Measurements from ENCODE around the gene LTBP3. TPM values are rescaled to one million over a fixed set of nuclear protein-coding genes. Genes with fewer than 3 reads are reported as not detected.

LTBP3 gene
- total RNA-seq, 6 donors from 2014 or later, result 99.9 to 479 (median 131) TPM

DNA sequence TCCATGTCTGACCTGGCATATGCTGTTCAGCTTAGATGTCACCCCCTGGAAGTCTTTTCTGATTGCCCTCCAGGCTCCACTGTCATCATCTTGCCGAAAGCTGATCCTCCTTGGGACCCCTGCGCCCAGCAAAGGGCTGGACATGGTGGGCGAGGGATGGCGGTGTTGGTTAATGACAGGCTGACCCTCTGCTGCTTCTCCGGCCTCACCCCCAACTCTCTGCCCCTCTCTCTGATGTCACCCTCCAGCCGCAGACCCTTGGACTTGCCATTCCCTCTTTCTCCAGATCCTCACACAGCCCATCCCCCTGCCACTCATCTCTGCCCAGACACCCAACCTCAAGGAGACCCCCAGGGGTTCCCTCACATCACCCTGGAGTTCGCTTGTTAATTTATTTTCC lies 20.0 kb upstream of the LTBP3 start:
- Histone ChIP-seq H3K36me3 (peaks cover 0 to 54% (median 30%) of the 10 kb centered on the region in 4 donors), H3K4me3 (peak overlapping the region in 2 of 4 donors; percentile 85 to 87), H3K4me1 (peaks cover 38 to 53% (median 51%) of the 10 kb centered on the region in 4 donors), H3K27me3 (no peaks in the 10 kb centered on the region), H3K27ac (peak overlapping the region; percentile 93 to 98 (median 94)), H3K9me3 (no peaks in the 10 kb centered on the region)
- WGBS, 2 donors, result 87 to 93% methylated on average over 7 of the region's 7 CpGs
- ATAC-seq (ENCODE audit: low FRiP score in 2 of 2) (no peak), DNase-seq (no peak)
- no peak for TF ChIP-seq EP300 (IDR thresholded peaks at IDR 0.05)
- no peak for TF ChIP-seq POLR2AphosphoS5 (IDR thresholded peaks at IDR 0.05)
- TF ChIP-seq, protein P1, sequence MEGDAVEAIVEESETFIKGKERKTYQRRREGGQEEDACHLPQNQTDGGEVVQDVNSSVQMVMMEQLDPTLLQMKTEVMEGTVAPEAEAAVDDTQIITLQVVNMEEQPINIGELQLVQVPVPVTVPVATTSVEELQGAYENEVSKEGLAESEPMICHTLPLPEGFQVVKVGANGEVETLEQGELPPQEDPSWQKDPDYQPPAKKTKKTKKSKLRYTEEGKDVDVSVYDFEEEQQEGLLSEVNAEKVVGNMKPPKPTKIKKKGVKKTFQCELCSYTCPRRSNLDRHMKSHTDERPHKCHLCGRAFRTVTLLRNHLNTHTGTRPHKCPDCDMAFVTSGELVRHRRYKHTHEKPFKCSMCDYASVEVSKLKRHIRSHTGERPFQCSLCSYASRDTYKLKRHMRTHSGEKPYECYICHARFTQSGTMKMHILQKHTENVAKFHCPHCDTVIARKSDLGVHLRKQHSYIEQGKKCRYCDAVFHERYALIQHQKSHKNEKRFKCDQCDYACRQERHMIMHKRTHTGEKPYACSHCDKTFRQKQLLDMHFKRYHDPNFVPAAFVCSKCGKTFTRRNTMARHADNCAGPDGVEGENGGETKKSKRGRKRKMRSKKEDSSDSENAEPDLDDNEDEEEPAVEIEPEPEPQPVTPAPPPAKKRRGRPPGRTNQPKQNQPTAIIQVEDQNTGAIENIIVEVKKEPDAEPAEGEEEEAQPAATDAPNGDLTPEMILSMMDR (IDR thresholded peaks at IDR 0.05), result no peak
- no peak for TF ChIP-seq POLR2A (IDR thresholded peaks at IDR 0.05)

DNA sequence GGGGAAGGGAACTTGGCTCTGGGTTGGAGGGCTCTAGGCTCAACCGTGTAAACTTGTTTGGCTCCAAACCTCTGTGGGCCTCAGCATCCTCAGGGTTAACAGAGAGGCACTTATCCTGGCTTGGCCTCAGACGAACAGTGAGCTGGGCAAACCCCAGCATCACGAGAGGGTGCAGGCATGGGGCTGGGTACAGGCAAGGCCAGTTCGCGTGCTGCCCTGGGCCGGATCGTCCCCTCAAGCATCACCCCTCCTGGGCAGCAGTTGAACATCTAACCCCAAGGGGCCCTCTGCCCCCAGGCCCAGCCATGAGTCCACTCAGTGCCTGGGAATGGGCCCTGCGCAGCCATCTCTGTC lies 19.6 kb upstream of the LTBP3 start:
- H3K9me3 ChIP-seq, result no peaks in the 10 kb centered on the region
- DNase-seq (peak in 1 of 2 donors; percentile 68), ATAC-seq (ENCODE audit: low FRiP score in 2 of 2) (no peak)
- peaks cover 40 to 56% (median 54%) of the 10 kb centered on the region in 4 donors for H3K4me1 ChIP-seq
- peaks cover 0 to 50% (median 30%) of the 10 kb centered on the region in 4 donors for H3K36me3 ChIP-seq
- WGBS, 2 donors, result 45 to 50% methylated on average over 1 to 8 of the region's 8 CpGs
- no peaks in the 10 kb centered on the region for H3K27me3 ChIP-seq
- no peak for TF ChIP-seq POLR2A (IDR thresholded peaks at IDR 0.05)
- no peak for TF ChIP-seq POLR2AphosphoS5 (IDR thresholded peaks at IDR 0.05)
- TF ChIP-seq EP300 (IDR thresholded peaks at IDR 0.05), result no peak
- TF ChIP-seq, protein P1 (IDR thresholded peaks at IDR 0.05), result no peak
- peak overlapping the region in 3 of 4 donors; percentile 85 to 93 (median 87) for H3K4me3 ChIP-seq
- H3K27ac ChIP-seq, result peak overlapping the region; percentile 93 to 98 (median 94)

DNA sequence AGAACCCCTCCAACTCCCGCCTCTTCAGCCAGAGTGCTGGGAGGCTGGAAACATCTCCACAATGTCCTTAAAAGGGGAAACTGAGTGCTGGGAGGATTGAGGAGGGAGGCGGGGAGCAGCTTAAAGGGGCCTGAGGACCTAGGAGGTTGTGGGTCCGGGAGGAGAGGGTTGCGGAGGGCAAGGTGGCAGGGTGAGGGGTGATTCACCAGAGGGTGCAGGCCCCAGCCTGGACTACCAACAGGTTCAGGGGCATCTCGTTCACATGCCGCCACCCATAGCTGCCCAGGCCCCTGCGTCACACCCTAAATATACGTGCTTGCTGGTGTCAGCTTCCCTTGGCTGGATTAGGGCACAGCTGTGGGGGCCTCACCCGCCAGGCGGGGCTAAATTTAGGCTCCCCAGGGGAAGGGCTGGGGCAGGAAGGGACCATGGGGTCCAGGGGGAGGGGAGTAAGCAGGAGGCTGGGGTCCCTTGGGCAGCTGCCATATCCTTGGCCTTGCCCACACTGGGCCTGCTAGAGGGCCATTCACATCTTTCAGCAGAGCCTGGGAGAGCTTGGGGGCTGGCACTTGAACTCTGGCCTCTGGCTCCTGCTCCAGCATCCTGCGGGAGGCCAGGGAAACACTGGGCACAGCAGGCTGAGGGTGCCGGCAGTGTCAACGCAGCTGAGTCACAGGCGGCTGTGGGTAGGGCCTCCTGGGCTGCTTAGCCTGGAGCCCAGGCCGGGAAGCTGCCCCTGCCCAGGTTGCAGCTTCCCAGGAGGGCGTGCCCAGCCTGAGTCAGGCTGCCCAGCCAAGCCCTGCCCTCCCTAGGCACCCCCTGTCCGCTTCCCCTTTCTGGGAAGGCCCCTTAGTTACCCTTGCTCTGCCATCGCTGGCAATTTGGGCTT lies 19.0 kb upstream of the LTBP3 start:
- TF ChIP-seq EP300 (IDR thresholded peaks at IDR 0.05) (no peak), POLR2A (IDR thresholded peaks at IDR 0.05) (peak in 2 of 4 donors; percentile 31 to 73), POLR2AphosphoS5 (IDR thresholded peaks at IDR 0.05) (peak; percentile 49 to 68)
- TF ChIP-seq, protein P1 (IDR thresholded peaks at IDR 0.05), result no peak
- Histone ChIP-seq H3K36me3 (peaks cover 0 to 44% (median 29%) of the 10 kb centered on the region in 4 donors), H3K4me3 (peak overlapping the region; percentile 49 to 93 (median 86)), H3K4me1 (peaks cover 42 to 58% (median 56%) of the 10 kb centered on the region in 4 donors), H3K27ac (peak overlapping the region; percentile 93 to 98 (median 94)), H3K9me3 (no peaks in the 10 kb centered on the region), H3K27me3 (no peaks in the 10 kb centered on the region)
- ATAC-seq (ENCODE audit: low FRiP score in 2 of 2) (peak; percentile 45 to 65), DNase-seq (peak; percentile 85 to 91)
- WGBS, 2 donors, result 31 to 34% methylated on average over 5 to 16 of the region's 18 CpGs

DNA sequence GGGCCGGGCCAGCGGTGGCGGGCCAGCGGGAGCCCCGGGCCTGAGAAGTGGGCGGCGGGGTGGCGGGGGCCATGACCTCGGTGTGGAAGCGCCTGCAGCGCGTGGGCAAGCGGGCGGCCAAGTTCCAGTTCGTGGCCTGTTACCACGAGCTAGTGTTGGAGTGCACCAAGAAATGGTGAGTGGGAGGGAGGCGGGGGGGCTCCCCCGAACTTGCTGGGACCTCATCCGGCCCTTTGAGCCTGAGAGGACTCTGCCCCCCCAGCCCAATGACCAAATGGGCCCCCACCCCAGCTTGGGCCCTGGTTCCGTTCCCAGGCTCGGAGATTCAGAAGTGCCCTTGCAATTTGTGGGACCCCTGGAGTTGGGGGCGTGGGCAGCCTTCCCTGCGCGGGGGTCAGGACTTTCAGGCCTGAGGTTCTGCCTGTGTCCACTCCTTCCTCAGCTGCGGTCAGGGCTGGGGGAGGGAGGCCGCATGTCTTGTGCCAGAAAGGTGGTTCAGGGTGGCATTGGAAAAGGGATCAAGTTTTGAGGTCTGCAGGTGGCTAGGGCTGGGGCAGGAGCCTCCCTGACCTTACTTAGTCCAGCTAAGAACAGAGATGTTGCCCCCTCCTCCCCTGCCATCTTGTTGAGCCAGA lies 18.2 kb upstream of the LTBP3 start:
- Histone ChIP-seq H3K36me3 (peaks cover 0 to 37% (median 23%) of the 10 kb centered on the region in 4 donors), H3K4me3 (peak overlapping the region; percentile 49 to 93 (median 86)), H3K27me3 (no peaks in the 10 kb centered on the region), H3K4me1 (peaks cover 49 to 66% (median 64%) of the 10 kb centered on the region in 4 donors), H3K9me3 (no peaks in the 10 kb centered on the region), H3K27ac (peak overlapping the region; percentile 93 to 98 (median 94))
- 9 to 40% methylated on average over 2 to 24 of the region's 26 CpGs for WGBS, 2 donors
- ATAC-seq (ENCODE audit: low FRiP score in 2 of 2) (no peak), DNase-seq (no peak)
- no peak for TF ChIP-seq EP300 (IDR thresholded peaks at IDR 0.05)
- TF ChIP-seq, protein P1 (IDR thresholded peaks at IDR 0.05), result no peak
- TF ChIP-seq POLR2A (IDR thresholded peaks at IDR 0.05), result no peak
- TF ChIP-seq POLR2AphosphoS5 (IDR thresholded peaks at IDR 0.05), result no peak
